SK-N-SH treated with all-trans-retinoic acid at 6 μM for 48 hours (cell line): ENCODE results near the gene PCLO.

Experiments used
- BACH2 ChIP-seq: fragments of 250-450 bp; sonication (Bioruptor Pico); IDR thresholded peaks from 2 replicates; pipeline ENCODE4 v1.9.0; 2021; ENCODE audit warnings: mild to moderate bottlenecking, borderline replicate concordance
- CREB5 ChIP-seq: fragments of 250-450 bp; sonication (Bioruptor Pico); IDR thresholded peaks from 2 replicates; pipeline ENCODE4 v1.5.1; 2020; ENCODE audit warnings: low read depth, mild to moderate bottlenecking, moderate library complexity
- CSRNP3 ChIP-seq: fragments of 250-450 bp; sonication (Bioruptor Pico); IDR thresholded peaks from 2 replicates; pipeline ENCODE4 v1.5.1; 2021; ENCODE audit warnings: mild to moderate bottlenecking, moderate library complexity
- GLIS3 ChIP-seq: fragments of 250-450 bp; sonication (Bioruptor Pico); IDR thresholded peaks from 2 replicates; pipeline ENCODE4 v1.5.0; 2020; ENCODE audit warnings: mild to moderate bottlenecking, moderate library complexity
- ISL1 ChIP-seq: fragments of 250-450 bp; sonication (Bioruptor Pico); IDR thresholded peaks from 2 replicates; pipeline ENCODE4 v2.1.2; 2022; ENCODE audit warnings: mild to moderate bottlenecking, moderate library complexity
- OSR1 ChIP-seq: fragments of 250-450 bp; sonication (Bioruptor Pico); IDR thresholded peaks from 2 replicates; pipeline ENCODE4 v1.8.0; 2022; ENCODE audit warnings: moderate library complexity, mild to moderate bottlenecking, inconsistent platforms
- PATZ1 ChIP-seq: fragments of 250-450 bp; sonication (Bioruptor Pico); IDR thresholded peaks from 2 replicates; pipeline ENCODE4 v1.8.0; 2020; ENCODE audit warnings: mild to moderate bottlenecking, moderate library complexity, borderline replicate concordance
- POU6F1 ChIP-seq: fragments of 250-450 bp; sonication (Bioruptor Pico); IDR thresholded peaks from 2 replicates; pipeline ENCODE4 v1.8.0; 2021; ENCODE audit warnings: low read depth, mild to moderate bottlenecking, moderate library complexity, borderline replicate concordance
- RARB ChIP-seq: fragments of 250-450 bp; sonication (Bioruptor Pico); IDR thresholded peaks from 2 replicates; pipeline ENCODE4 v1.8.0; 2021; ENCODE audit warnings: mild to moderate bottlenecking, moderate library complexity
- TCF4 ChIP-seq: fragments of 250-450 bp; sonication (Bioruptor Pico); IDR thresholded peaks from 2 replicates; pipeline ENCODE4 v1.8.0; 2021; ENCODE audit warnings: mild to moderate bottlenecking, moderate library complexity, borderline replicate concordance
- ZFP3 ChIP-seq: fragments of 250-450 bp; sonication (Bioruptor Pico); IDR thresholded peaks from 2 replicates; pipeline ENCODE4 v1.5.0; 2020; ENCODE audit warnings: mild to moderate bottlenecking, moderate library complexity
- ZNF70 ChIP-seq: fragments of 450-650 bp; formaldehyde crosslinking; IDR thresholded peaks from 2 replicates; pipeline ENCODE4 v1.5.0; 2020; ENCODE audit warnings: mild to moderate bottlenecking, moderate library complexity
- ZNF8 ChIP-seq: fragments of 450-650 bp; formaldehyde crosslinking; IDR thresholded peaks from 2 replicates; pipeline ENCODE4 v1.5.0; 2020; ENCODE audit warnings: mild to moderate bottlenecking, moderate library complexity

- TF ChIP-seq CSRNP3 (CRISPR knock-in tag): no peak
- no peak for TF ChIP-seq PATZ1 (CRISPR knock-in tag)
- no peak for TF ChIP-seq OSR1 (CRISPR knock-in tag)
- TF ChIP-seq TCF4: no peak
- no peak for TF ChIP-seq ISL1 (CRISPR knock-in tag)
- TF ChIP-seq BACH2 (CRISPR knock-in tag): no peak
- no peak for TF ChIP-seq ZNF8
- no peak for TF ChIP-seq POU6F1 (CRISPR knock-in tag)
- no peak for TF ChIP-seq RARB (CRISPR knock-in tag)
- TF ChIP-seq ZFP3: no peak
- no peak for TF ChIP-seq GLIS3 (CRISPR knock-in tag)
- no peak for TF ChIP-seq CREB5 (CRISPR knock-in tag)
- TF ChIP-seq ZNF70 (CRISPR knock-in tag): no peak
Observed at GRCh38 chr7:82736633-82737032, 426.1 kb downstream of the PCLO start.
